Cortex of kidney (tissue), 1 donor: Measurements from ENCODE around the gene PTMA.
A peak's percentile ranks its signal among the peaks of the same experiment; 100 is the strongest.

Experiments
- DNase-seq: peaks from one replicate; lab custom pipeline; 2025; lab: John Stamatoyannopoulos, UW

Gene PTMA

DNA sequence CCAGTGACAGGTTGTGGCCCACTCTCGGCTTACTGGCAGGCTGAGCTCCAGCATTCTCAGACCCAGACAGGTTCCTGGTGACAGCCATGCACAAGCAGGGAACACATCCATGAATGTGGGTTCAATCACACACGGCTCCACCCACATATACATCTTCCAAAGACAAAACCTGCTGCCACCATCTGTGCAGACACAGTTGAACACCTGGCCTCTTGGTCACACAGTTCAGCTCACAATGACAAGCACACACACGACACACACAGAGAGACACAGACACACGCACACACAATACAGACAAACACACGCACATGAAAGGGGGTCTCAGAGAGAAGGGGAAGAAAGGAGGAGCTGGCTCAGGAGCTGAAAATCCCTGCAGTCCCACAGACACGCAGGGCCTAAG, 32.1 kb upstream of the PTMA start:
- DNase-seq: no peak

DNA sequence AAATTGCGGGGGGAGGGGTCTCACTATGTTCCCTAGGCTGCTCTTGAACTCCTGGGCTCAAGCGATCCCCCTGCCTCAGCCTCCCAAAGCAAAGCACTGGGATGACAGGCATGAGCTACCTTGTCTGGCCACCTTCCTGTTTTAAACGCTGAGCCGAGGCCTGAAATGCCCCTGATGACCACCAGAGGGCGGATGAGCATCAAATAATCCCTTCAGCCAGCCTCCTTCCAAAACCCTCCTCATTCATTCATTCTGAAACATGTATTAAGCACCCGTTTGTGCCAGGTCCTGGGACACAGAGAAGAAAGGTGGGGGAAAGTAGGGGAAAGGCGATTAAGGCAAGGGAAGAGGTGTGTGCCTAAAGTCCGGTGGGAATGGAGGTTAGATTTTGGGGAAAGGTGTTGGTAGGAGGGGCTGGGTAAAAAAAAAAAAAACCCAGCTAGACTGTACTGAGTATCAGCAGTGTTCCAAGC, 30.7 kb upstream of the PTMA start:
- no peak for DNase-seq

DNA sequence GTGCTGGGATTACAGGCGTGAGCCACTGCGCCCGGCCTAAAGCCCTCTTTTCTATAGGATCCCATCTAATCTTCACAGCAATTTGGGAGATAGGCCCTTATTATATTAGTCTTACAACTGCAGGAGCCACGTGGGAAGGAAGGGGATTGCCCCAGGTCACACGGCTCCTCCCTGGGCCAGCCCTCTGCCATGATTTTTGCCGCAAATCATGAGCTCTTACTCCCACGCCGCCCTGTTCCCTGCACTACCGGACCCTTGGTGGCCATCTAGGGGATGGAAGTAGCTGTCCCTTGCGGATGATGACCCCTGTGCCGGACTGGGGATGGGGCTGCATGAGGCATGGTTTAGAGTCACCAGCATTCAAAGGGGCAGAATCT, 28.4 kb upstream of the PTMA start:
- DNase-seq: no peak

DNA sequence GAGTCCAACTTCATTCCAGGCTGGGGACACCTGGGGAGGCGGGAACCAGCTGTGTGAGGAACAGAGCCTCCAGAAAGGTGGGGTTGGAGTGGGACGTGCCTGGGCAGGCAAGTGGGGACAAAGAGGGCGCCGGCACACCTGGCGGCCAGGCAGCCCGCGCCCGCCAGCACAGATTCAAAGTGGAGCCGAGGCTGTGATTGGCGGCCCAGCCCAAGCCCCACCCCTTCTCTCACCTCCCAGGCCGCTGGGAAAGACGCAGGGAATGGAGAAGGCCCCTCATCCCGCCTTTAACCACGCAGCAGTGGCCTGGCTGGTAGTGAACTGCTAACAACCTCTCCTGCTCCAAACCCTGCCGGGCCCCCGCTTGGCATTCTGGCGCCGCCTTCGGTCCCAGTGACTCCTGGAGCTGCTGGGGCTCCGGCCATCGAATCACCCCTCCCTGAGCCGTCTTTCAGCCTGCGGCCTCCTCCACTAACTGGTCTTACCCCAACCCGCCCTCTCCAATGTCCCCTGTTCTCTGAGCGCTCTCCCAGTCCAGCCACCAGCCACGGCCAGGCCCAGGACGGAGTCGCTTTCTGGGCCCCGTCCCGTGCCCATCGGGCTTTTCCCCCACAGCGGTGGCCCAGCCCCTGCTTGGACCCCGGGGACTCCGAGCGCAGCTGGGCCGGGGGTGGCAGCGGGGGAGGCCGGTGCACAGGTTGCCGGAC, 27.9 kb upstream of the PTMA start:
- no peak for DNase-seq

DNA sequence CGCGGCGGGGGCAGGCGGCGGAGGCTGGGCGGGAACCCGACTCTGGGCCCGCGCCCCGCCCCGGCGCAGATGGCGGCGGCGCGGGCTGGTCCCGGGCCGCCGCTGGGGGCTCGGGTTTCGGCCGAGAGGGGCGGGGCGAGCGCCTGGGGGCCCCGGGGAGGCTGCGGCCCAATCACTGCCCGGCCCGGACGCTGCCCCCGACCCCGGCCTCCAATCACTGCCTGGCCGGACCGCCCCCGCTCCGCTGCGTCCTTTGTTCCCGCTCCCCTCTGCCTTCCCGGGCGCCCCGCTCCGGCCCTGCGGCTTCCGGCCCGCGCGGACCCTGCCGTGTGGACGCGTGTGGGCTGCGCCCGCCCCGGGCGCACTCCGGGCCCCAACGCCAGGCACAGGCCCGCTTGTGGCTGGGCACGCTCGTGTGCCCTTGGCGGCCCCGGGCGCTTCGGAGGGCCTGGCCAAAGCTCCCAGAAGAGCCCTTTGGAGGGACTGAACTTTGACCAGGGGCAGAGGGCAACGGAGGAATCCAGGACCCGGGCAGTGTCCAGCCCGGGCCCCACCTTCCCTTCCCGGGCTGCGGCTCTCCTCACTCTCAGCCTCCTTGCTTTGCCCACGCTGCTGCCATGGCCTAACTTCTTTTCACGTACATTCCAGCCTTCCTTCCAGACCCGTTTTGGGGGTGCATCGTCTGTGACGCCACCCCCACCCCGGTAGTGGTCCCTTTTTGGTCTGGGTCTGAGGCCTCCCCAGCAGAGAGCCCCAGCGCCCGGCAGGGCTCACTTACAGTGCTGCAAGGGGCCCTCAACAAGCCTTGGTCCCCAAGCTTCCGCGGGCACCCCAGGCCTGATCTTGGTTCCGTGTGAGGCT, 27.1 kb upstream of the PTMA start:
- DNase-seq: peak; percentile 52

DNA sequence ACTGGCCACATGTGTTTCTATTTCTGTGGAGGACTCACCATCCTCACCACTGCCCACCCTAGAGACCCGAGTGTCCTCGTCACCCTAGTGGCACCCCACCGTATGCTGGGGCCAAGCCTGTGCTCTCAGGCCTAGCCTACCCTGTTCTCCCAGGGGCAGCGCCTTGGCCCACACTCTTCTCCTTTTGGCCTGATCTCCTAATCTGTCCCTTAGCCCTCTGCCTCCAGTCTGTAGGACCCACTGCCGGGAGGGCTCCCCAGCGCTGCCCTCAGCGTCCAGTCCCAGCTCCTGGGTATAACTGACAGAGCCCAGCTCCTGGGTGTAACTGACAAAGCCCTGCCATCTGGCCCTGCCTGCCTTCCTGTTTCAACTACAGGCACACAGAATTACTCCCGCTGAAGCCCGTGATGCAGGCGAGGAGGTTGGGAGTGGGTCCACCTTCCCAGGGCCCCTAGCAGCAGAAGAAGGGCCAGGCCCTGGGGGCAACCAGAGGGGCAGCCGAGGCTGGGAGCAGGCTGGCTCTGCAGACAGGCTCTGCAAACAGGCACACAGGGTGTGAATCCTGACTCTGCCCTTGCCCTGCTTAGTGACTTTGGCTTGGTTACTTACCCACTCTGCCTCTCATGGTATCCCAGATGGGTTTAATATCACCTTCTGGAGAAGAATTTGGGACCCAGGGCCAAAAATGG, 25.6 kb upstream of the PTMA start:
- no peak for DNase-seq

DNA sequence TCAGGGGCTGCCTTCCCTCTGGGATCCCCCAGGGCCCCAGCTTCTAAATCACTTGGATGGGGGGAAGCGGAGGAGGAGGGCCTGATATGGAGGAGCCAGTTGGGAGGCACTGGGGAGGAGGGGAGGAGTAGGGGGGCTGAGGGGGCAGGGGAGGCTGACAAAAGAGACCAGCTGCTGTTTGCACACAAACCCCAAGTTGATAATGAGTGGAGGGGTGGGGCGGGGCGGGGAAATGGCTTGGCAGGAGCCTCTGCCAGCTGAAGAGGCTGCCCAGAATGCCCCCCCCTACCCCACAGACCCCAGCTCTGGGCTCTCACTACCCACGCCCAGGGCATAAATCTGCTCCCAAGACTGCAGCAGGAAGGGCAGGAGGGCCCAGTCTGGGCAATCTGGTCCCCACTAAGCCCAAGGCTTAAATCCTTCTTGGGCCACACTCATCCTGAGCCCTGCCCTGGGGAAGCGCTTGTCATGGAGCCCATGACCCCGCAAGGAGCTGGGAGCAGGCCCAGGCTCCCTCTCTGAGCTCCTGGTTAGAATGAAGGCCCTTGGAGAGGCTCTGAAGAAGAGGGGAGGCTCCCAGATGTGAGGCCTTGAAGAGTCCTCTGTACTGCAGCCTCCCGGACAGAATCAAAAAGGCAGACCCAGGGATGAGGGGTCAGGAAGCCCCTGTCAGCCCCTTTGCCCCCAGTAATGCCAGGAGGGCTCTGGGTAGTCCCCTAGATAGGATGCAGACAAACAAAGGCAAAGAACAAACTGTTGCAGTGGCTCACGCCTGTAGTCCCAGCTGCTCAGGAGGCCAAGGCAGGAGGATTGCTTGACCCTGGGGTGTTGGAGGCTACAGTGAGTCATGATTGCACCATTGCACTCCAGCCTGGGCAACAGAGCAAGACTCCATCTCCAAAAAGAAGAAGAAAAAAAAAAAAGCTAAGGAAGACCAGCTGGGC, 24.8 kb upstream of the PTMA start:
- no peak for DNase-seq

DNA sequence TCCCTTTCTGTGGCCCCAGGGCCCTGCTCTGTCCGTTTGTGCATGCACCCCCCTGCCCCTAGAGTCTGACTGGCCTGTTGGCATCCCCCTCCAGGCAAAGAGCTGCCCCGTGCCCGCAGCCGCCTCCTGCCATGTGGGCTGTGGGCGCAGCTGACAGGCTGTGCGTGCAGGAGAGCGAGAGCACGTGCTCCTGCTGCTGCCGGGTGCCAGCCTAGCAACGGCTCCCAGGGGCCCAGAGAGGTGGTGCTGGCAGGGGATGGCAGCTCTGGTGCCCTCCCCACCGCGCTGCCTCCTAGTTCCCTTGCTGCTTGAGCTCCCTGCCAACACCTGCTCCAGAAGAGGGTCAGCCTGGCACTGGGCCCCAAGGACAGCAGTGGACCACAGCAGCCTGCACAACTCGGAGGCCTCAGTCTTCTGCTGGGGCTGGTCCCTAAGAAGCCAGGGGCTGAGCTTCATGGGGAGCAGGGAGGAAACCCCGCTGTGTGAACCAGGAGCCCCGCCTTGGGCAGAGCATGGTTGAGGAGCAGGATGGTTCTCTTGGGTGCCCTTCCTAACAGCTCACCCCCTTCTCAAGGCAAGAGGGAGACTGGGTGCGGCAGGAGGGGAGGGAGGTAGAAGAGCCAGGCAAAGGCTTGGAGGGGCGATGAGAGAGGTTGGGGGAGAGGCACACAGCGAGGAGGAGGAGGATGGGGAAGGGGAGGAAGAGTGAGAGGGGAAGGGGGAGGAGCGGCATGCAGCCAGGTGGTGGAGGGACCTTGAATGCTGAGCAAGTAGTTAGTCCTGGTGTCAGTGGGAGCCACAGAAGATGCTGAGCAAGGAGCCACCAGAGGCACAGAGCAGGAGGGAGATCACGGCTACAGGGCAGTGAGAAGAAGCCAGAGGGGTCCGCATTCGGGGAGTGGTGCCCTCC, 23.8 kb upstream of the PTMA start:
- DNase-seq: no peak

DNA sequence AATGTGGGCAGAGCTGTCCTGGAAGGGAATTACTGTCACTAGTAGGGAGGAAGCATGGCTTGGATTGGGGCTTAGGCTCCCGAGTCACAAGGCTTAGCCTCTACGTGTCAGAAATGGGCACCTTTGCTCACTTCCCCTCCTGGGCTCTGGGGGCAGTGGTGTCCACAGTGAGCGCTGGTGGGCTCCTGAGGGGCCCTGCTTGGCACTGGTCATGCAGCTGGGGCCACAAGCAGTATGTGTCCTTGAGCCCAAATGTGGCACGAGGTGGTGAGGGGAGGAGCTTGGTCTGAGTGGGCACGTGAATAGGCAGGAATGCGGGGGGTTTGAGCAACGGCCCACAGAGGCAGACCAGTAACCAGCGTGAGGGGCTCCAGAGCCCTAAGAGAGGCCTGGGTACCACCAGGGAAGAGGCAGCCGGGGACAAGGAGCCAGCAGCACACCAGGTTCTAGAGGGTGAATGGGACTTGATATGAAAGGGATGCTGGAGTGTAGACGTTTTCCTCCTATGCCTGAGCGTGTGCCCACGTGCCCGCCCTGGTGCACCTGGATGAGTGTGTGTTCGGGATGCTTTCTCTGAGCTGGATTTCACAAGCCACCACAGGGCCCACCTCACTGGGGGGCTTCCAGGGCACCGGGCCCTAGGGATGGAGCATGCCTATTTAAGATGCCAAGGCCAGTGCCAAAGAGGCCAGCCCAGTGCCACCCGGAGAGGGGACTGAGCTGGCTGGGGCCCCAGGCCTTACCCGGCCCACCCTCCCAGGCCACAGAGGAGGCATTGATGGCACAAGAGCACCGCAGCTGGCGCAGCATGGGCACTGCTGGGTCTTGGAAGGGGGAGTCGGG, 22.8 kb upstream of the PTMA start:
- DNase-seq: no peak

DNA sequence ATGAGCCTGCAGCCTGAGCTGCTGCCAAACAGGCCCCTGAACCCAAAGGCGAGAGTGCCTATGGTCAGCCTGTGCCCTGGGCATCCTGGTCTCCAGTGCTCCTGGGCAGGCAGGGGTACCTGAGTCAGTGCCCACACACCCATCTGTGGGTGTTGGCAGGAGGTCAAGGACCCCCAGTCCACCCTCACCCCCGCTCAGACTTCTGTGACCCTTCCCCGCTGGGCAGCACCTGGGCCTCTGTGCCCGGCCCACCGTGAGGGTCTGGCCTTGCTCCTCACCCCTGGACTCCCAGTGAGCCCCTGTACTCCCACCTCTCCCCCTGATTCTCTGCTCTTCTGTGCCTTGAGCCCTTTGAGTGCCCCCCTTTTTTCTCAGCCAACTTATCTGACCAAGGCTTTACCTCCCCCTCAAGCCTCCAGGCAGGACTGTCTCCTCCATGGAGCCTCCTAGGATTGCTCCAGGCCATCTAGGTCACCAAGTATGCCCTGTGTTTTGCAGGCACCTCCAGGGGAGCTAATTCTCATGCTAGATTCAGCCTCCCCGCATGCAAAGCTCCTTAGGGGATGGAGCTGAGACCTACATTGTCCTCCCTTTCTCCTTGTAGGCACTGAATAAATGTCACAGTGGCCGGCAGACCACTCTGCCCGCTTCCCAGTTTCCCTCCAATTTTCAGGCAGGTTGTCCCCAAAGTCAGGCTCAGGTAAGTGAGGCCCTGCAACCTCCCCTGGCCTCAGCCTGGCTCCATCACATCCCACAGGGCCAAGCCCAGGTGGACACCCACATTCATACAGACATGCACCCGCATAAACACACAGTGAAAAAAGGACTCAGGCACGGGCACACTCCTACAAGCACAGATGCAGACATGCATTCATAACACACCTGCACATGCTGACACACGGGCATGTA, 21.9 kb upstream of the PTMA start:
- DNase-seq: no peak

DNA sequence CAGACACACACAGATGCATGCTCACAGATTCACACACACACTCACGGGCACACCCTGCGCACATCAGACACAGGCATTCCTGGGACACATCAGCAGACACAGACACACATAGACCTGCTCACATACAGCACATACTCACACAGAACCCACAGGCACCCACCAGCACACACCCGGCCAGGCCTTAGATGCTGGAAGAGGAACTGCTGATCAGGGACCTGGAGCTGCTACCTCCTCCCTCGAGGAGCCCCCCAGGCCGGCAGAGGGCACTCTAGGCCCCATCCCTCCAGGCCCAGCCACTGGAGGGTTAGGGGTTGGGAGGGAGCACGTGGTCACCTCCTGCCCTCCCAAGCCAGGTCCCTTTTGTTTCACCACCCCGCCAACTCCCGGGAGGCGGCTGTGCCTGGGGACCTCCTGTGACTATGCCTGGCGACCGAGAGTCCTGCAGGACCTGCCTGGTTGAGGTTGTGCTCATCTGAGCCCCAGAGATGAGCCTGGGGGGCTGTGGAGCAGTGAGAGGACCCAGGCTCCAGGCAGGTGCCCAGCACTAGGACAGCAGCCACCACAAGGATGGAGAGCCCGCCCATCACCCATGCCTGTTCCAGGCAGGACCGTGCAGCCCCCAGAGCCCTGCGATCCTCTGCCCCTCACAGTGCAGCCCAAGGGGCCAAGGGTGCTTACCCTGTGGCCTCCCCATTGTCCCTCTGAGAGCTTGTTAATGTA, 21.0 kb upstream of the PTMA start:
- DNase-seq: no peak

DNA sequence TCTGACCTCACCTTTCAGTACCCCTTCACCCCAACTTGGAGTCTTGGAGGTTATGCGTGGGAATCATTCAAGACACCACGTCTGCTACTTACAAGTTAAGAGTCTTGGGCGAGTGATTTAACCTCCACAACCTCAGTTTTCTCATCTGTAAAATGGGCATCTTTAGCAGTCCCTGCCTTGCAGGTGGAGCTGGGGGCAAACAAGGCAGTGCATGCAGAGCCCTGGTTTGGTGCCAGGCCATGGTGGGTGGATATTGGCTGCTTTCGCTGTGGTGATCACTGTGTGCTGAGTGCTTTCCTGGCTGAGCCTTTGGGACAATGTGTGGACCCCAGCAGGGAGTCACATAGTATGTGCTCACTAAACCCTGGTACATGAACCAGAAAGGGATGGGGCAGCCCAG, 20.4 kb upstream of the PTMA start:
- no peak for DNase-seq

DNA sequence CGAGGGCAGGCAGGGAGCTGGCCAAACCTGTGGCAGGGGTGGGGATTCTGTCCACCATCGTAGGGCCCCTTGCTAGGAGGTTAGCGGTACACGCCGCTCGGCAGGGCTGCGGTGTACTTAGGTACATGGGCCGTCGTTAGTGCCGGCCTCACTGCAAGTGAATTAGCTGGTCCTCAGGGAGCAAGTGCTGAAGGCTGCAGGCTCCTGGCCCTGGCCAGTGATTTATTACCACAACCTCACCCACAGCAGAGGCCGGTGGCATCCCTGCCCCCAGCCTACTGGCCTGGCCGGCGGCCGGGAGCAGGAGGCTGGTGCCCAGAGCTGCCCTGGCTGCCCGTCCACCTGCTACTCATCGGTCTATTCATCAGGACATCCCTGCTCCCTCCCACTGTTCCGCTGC, 19.6 kb upstream of the PTMA start:
- no peak for DNase-seq

DNA sequence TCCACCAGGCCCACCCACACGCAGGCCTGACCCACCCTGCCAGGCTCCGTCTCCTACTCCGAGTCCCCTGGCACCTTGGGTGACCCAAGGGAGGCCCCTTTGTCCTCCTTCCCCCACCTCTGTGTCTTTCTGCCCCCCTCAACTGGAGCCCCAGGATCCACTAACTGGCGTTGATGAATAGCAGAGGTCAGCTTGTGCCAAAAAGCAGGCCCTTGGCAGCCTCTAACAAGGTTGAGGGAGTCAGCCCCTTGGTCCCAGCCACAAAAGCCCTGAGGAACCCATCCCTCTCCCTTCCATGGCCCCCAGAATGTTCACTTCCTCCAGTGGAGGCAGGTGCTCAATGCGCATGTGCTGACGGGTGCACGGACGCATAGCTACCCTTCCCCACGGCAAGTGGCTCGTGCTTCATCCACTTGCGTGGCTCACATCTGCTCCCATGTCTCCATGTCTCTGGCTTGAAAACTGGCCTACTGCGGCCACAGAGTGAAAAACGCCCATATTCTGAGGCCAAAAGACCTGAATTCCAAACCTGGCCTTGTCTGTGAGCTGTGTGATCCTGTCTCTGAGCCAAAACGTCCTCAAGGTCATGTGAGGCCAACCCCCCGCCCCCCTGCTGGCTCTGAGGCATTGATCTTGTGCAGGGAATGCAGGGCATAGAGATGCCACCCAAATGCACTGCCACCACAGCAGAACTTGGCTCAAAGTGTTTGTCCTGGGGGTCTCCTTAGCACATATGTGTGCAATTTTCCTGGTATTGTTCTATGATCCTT, 19.0 kb upstream of the PTMA start:
- no peak for DNase-seq

DNA sequence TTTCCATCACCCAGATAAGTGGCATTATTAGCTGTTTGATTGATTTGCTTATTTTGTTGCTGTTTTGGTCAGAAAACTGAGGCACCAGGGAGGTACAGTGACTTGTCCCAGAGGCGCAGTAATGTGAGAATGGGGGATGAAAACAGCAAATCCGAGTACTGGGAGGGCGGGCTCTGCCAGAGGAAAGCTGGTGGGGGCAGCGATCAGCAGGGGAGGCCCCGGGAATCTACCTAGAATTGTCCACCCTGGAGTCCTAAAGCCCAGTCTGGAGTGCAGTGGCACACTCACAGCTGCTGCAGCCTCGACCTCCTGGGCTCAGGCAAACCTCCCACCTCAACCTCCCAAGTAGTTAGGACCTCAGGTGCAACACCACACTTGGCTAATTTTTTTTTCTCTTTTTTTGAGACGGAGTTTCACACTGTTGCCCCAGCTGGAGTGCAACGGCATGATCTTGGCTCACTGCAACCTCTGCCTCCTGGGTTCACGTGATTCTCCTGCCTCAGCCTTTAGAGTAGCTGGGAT, 17.0 kb upstream of the PTMA start:
- DNase-seq: no peak

DNA sequence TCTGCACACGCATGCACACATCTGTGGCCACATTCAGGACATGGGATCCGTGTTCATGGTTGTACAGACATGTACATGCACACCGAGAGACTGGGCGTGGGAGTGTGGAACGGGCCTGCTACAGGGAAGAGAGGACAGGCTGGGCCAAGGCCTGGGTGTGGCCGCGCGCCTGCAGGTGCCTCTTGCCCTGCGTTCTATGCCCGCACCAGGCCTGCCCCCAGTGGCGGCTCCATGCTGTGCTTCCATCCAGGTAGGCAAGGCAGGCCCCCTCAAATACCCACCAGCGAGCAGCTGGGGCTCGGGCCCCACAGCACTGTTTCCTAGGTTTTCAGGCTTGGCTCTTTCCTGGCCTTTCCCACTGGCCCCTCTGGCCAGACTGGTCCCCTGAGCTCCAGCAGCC, 15.5 kb upstream of the PTMA start:
- no peak for DNase-seq

DNA sequence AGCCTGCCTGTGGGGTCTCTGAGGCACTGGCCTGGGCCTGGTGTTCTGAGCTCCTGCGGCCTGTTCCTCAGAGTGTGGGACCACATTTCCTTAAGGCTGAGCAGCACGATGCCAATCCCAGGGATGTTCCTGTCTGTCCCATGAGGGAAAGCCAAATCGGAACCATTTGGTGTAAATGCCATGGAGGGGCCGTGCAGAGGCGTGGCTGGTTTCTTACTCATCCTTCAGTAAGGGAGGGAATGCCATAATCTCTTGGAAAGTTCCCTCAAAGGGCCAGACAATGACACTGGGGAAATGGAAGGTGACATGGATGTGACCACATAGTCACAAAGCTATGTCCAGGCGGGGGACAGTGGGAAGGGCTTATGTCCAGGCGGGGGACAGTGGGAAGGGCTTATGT, 14.4 kb upstream of the PTMA start:
- no peak for DNase-seq
